Lower leg skin (tissue), 3 donors: ENCODE results near the gene RAD9A.

Experiments used
- CTCF ChIP-seq, 3 donors: fragments of 450-650 bp; IDR thresholded peaks; one replicate each; pipeline ENCODE4 v1.5.1; 2016; ENCODE audit warnings: antibody characterized with exemption in 3 of 3, mild to moderate bottlenecking in 3 of 3, moderate library complexity in 2 of 3
- POLR2A ChIP-seq, 2 donors: fragments of 450-650 bp; IDR thresholded peaks; one replicate each; pipeline ENCODE4 v1.6.1; 2016 to 2017; ENCODE audit warnings: antibody characterized with exemption in 2 of 2, mild to moderate bottlenecking in 1 of 2, moderate library complexity in 1 of 2

DNA sequence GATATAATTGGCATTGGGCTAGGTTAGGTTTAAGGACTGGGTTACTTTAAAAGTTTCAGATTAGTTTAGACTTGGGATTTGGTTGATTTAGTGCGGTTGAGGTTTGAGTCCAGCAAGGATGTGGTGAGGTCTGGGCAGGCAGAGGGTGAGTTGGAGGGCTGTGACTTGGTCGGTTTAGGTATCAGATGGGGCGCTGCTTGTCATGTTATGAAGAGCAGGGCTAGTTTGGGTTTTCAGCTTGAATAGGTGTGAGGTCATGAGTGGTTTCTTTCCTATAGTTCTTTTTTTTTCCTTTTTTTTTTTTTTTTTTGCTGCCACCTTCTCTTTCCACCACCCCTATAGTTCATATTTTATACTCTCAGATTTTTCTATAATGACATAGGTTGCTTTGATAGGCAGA lies 23.2 kb upstream of the RAD9A start:
- TF ChIP-seq CTCF (IDR thresholded peaks at IDR 0.05) (no peak), POLR2A (IDR thresholded peaks at IDR 0.05) (no peak)
